Stimulated activated CD4-positive, alpha-beta T cell treated with anti-CD3 and anti-CD28 coated beads, Interleukin-15, amount 100 ng/mL, for 1 hour (primary cell): ENCODE data around the gene RNF144A.
A peak's percentile ranks its signal among the peaks of the same experiment; 100 is the strongest.
"Not testable (repeated sequence)": the region's sequence is repeated elsewhere in the genome, so short reads cannot be mapped to it uniquely, and the experiment has no call there.

Experiments
- DNase-seq, 2 donors: peaks; one replicate each; pipeline ENCODE4 v3.0.0-alpha.2; 2020; ENCODE audit warnings: low read depth in 1 of 2, low spot score in 1 of 2

The RNF144A gene

GRCh38 chr2:6917071-6917760, at the start of gene RNF144A:
RNF144A (plus strand) TSS chr2:6917412; CDS start chr2:6996927, 79,515 bp downstream.
- DNase-seq, result peak; percentile 60 to 77

GRCh38 chr2:6872394-6872793, 44.8 kb upstream of the RNF144A start:
- DNase-seq, result no peak

- no peak for DNase-seq
These were observed 43.2 kb upstream of the RNF144A start for GRCh38 chr2:6874032-6874431.

- no peak for DNase-seq
These were observed 40.9 kb upstream of the RNF144A start for GRCh38 chr2:6876309-6876708.

GRCh38 chr2:6877402-6878304, 39.6 kb upstream of the RNF144A start, which contains the start of gene RSAD2:
RSAD2 (plus strand) TSS chr2:6877777; CDS start chr2:6877801, 24 bp downstream.
- DNase-seq, result no peak

GRCh38 chr2:6878549-6878948, 38.7 kb upstream of the RNF144A start:
- no peak for DNase-seq

- no peak for DNase-seq
These were observed 38.2 kb upstream of the RNF144A start for GRCh38 chr2:6879011-6879410.

- DNase-seq, result no peak
These were observed 36.9 kb upstream of the RNF144A start for GRCh38 chr2:6880200-6880733.

- DNase-seq, result no peak
These were observed 36.2 kb upstream of the RNF144A start for GRCh38 chr2:6881046-6881445.

GRCh38 chr2:6881516-6881915, 35.7 kb upstream of the RNF144A start:
- DNase-seq, result no peak

- no peak for DNase-seq
These were observed 33.6 kb upstream of the RNF144A start for GRCh38 chr2:6883448-6884122.

GRCh38 chr2:6885551-6885950, 31.7 kb upstream of the RNF144A start:
- DNase-seq, result no peak

GRCh38 chr2:6885968-6886367, 31.2 kb upstream of the RNF144A start:
- DNase-seq, result no peak

- DNase-seq, result no peak
These were observed 29.4 kb upstream of the RNF144A start for GRCh38 chr2:6887751-6888192.

- no peak for DNase-seq
These were observed 28.5 kb upstream of the RNF144A start for GRCh38 chr2:6888724-6889123.

- DNase-seq, result no peak
These were observed 23.2 kb upstream of the RNF144A start for GRCh38 chr2:6893876-6894482.

- DNase-seq, result no peak
These were observed 20.1 kb upstream of the RNF144A start for GRCh38 chr2:6896930-6897759.

GRCh38 chr2:6902581-6902980, 14.6 kb upstream of the RNF144A start:
- DNase-seq, result not testable (repeated sequence)

GRCh38 chr2:6905668-6906067, 11.5 kb upstream of the RNF144A start:
- no peak for DNase-seq

- DNase-seq, result no peak
These were observed 11.0 kb upstream of the RNF144A start for GRCh38 chr2:6906165-6906741.
